ENCODE measurements around the gene TAF15.

TAF15 gene

DNA sequence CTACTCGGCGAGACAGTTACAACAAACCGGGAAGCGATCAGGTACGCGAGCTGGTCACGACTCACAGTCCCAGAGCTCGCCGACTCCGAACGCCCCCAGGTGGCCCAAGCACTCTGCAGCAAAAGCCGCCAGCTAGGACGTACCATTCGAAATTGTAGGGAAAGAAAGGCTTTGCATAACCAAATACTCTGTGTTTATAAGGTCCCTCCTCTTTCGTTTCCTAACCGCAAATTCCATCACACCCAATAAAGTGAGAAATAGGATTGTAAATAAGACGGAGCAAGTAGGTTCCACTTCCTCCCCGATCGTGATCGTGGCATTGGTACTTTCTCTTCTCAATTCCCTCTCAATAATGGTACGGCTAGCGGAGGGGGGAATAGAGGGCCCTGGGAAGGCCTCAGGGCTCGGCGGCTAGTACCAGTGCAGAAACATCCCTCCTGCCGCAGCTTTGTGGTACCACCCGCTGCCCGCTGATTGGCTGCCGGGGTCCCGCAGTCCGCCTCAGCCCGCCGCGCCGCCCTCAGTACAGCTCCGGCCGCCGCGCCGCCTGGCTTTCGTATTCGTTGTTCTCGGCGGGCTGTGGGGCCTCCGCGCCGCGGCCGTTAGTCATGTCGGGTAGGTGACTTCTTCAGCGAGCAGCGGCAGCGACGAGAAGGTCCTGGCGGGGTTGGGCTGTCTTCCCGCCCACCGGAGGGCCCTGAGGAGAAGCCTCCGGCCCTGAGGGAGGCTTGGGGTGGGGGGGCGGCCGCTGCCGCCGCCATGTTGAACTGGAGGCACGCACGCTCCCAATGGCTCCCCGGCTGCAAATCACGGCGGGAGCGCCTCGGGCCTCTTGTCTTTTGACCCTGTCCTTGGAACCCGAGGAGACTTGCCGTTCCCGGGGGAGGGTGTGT lies at the start of gene TAF15:
TAF15 (plus strand) TSS at position 523 of the 893 bp plus-strand sequence; CDS start at position 609, 86 bp downstream.
- peak; percentile 96 for DNase-seq

DNA sequence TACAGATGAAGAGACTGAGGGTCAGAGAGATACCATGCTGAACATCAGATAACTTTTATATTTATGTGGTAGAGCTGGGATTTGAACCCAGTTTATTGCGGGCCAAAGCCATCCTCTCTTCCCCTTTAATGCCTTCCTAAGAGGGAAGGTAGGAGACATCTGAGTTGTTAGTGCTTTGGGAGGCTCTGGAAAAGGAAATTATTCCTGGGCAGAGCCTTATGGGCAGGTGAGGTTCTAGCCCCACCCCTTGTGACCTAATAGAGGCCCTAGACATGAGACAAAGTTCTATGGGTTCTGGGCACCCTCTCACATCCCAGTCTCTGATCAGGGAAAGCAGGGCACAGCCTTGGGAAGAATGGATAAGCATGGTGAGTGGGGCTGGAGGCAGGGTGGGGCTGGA lies 48.7 kb upstream of the TAF15 start, which contains the start of gene C17orf50:
C17orf50 (plus strand) TSS at position 301 of the 400 bp plus-strand sequence; CDS start at position 356, 55 bp downstream.
- DNase-seq = no peak

DNA sequence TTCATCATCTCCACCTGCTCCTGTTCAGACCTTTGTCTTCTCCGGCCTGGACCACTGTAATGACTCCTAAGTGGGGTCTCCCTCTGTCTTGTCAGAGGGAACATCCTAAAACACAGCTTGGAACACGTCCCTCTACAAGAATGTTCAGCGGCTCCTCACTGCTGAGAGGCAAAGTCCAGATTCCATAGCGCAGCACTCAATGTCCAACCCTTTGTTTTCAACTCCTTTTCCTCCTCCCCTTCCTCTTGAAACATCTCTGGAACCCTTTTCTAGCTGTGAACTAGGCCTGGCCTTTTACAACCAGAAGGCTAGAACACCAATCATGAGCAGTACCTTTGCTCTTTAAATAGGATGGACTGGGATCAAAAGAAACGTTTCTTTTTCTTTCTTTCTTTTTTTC lies 47.7 kb upstream of the TAF15 start:
- no peak for DNase-seq

DNA sequence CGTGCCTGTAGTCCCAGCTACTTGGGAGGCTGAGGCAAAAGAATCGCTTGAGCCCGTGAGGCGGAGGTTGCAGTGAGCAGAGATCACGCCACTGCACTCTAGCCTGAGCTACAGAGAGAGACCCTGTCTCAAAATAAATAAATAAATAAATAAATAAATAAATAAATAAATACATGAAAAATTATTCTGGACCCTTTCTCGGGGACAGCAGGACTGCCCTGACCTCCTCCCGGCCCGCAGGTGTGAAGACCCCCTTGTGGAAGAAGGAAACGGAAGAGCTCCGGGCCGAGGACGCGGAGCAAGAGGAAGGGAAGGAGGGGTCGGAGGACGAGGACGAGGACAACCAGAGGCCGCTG lies 45.5 kb upstream of the TAF15 start:
- no peak for DNase-seq

DNA sequence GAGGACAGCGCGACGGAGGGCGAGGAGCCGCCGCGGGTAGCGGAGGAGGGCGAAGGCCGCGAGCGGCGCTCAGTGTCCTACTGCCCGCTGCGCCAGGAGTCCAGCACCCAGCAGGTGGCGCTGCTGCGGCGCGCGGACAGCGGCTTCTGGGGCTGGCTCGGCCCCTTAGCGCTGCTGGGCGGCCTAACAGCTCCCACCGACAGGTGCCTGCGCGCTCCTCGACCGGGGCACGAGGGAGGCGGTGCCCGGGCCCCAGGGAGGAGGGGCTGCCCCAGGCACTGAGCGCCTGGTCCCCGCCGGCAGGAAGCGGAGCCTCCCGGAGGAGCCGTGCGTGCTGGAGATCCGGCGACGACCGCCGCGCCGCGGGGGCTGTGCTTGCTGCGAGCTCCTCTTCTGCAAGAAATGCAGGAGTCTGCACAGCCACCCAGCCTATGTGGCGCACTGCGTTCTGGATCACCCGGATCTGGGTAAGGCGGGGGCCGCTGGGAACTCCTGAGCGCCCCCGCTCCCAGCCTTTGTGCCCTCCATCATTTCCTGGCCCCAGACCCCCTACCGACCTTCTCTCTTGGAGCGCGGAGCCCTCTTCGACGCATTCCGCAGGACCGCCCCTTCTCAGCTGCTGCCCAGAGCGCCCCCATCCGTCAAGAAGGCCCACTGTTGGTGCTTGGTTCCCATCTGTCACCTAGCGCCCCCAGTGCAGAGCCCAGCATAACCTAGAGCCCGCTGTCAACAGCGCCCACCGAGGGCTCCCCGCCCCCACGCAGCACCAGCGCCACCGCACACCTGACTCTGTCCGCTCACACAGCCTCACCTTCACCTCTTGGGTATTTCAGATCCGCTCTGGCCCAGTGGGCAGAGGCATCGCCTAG lies 44.9 kb upstream of the TAF15 start:
- peak; percentile 87 for DNase-seq

DNA sequence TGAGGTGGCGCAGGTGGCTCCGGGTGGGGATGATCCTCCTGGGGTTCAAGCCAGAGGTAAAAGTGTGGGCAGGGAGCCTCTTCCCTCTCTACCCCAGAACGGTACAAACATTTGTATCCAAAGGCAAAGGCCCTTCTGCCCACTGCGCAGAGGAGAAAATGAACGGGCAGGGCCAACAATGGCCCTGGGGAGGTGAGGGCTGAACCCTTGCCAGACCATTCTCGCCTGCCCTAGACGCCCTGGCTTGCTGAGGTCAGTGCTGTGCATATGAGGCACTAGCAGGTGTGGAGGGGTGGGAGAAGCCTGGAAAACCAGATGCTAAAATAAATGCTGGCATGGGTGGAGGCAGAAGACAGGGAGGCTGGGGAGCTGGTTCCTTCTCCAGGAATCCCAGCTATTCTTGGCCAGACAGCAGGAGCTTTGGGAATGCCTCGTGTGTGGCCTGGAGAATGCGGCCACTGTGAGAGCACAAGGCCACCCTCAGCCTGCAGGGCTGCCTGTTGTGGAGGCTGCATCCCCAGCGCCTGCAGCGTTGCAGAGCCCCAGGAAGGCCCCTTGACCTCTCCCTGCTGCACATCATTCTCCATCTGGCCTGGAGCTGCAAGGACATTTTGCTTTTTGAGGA lies 44.1 kb upstream of the TAF15 start:
- no peak for DNase-seq

DNA sequence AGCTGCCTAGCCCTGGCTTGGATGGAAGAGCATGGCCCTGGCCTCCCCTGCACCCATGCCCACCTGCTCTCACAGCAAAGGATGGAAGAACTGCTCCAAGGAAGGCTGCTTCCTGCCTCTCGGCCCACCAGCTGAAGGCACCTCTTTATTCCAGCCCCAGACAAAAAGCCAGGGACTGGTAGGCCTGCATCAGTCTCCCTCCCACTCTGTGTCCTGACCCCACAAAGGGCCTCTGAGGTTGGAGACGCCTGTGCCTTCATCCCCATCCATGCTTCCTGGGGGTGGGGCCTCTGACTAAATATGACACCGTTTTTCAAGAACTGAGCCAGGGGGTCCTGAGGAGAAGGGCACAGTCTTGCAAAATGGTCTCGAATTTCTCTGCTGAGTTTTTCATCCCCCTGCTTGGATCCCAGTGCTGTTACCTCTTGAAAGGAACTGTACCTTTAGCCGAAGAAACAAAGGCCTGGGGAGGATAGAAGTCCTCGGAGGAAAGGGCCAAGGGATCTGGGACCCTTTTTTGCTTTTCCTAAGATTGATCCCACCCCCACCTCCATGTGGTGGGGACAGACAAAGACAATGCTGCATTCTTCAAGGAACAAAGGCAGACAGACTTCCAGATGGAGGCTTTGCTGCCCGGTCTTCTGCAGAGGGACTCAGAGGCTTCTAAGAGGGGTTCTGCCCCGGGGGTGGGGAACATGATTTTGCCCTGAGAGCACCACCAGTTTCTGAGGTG lies 43.4 kb upstream of the TAF15 start:
- DNase-seq = no peak

DNA sequence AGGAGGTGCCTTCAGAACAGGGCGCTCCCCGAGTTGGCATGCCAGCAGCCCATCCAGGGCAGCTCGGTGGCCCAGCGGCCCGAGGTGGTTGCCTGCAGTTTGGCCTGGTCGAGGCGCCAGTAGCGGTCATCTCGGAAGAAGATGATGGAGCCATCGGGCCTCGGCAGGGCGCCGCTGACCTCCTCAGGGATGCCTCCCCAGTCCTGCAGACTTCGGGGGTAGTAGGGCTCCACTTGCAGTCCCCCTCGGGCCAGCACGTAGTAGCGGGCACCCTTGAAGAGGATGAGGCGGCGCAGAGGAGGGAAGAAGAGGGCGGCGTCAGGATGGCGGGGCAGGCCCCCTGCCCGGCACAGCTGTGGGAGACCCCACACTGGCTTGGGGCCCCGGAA lies 42.8 kb upstream of the TAF15 start:
- DNase-seq = no peak

DNA sequence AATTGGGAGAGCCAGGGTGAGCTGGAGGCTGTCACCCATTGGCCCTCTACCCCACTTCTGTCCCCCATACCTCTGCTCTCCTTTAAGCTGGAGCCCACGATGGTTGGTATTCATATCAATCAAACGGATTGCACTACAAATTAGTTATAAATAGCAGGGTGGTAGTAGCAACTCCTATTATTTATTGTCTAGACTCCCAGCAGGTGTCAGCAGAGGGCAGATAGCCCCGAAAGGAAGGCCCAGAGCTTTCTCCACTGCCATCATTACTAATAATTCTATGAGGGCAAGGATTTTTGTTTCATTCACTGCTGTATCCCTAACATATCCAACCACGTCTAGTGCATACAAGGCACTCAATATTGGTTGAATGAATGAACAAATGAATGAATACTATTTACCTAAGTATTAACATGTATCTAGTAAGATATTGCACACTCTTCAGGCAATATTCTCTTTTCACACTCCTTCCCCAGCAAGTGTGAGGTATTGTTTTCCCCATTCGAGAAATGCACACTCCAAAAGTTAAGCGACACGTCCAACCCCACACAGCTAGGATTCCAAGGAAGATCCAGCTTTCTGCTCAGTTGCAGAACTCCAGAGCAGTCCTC lies 42.3 kb upstream of the TAF15 start:
- peak; percentile 25 for DNase-seq

DNA sequence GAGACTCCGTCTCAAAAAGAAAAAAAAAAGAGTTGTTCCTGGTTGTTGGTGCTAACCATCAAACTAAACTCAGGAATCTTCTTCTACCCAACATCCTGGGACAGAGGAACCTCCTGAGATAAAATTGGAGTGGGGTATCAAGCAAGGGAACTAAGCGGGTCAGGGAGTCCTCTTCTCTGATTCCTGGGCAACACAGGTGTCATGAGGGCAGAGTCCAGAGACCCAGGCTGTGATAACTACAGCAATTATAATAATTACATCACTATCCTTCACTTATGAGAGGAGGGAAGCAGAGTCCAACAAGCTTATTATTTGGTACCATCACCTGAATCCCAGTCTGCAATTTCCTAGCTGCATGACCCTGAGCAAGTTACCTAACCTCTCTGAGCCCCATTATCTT lies 40.5 kb upstream of the TAF15 start:
- no peak for DNase-seq

DNA sequence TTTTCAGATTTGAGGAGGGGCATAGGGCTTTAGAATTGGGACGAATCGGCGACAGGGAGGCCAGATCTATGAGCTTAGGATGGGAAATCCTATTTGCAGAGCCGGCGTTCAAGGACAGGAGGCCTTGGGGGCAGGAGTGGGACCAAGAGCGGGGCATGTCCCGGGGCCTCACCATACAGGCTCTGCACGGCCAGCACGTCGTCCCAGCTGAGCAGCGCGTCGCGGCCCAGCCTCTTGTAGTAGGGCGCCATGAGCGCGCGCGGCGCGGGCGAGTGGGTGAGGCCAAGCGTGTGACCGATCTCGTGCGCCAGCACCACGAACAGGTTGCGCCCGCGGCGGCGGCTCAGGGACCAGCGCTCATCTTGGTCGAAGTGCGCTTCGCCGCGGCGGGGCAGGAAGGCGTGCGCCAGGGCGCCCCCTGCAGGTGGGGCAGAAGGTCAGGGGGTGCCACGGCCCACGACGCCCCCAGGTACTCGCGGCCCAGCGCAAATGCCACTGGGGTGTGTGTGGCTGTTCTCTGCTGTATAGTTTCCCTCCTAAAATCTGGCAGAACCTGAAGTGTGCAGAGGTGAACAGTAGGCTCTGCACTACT lies 39.3 kb upstream of the TAF15 start:
- DNase-seq = no peak

DNA sequence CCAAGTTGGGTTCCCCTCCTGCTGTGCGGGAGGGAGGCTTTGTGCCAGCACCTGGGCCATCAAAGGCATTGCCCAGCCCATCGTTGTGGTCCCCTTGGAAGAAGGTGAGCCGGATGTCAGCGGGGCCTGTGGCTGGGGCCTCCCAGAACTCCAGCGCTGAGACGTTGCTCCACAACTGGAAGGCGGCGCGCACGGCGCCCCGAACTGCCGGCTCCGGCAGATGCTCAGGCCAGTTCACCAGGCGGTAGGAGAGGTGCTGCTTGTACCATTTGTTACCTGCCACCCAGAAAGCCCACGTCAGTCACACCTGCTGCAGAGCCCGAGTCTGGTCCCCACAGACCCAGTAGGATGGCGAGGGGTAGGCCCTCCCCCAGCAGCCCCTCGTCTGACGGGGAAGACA lies 36.2 kb upstream of the TAF15 start:
- DNase-seq = no peak

DNA sequence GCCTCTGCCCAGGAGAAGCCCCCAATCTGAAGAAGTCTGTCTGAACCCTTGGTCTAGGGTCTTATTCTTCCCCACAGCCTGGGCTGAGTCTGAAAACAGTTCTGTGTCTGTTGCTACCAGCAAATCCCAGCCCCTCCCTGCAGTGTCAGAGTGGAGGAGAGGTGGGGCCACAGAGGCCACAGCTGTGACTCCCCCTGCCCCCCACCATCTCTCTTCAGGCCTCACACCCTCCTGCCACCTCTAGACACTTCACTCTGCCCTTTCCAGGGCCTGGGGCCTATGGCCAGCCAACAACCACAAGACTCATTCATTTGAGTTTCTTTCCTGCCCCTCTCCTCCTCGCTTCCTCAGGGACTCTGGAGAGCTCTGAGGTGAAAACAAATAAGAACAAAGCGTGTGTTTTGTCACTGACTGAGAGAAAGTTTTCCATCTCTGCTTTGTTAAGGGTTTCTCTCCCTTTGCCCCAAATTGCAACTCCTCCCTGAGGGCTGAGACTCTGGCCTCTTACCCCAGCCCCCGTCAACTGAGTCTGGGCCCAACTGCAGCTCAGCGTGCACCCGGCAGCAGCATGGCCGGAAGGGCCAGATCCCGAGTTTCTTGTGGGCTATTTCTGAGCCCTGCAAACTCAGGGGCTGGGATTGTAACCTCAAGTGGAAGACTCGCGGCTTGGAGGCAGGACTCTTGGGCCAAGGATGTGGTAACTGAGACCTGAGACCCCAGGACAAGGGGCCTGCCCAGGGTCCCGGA lies 35.4 kb upstream of the TAF15 start:
- no peak for DNase-seq

DNA sequence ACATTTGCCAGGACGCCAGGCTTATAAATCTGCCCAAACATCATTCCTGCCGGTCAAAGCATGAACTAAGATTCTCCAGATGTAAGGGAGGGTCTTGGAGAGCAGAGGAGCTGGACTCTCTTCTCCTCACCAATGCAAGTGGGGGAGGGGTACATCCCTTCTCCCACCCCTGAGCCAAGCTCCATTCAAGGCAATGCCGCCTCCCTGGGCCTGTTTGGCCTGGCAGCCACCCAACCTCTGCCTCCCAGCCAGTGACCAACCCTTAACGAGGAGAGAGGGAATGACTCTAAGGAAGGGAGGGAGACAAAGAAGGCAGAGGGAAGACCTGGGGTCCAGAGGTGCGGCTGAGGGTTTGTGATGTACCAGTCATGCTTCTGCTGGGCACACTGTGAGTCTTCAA lies 34.8 kb upstream of the TAF15 start:
- DNase-seq = no peak

DNA sequence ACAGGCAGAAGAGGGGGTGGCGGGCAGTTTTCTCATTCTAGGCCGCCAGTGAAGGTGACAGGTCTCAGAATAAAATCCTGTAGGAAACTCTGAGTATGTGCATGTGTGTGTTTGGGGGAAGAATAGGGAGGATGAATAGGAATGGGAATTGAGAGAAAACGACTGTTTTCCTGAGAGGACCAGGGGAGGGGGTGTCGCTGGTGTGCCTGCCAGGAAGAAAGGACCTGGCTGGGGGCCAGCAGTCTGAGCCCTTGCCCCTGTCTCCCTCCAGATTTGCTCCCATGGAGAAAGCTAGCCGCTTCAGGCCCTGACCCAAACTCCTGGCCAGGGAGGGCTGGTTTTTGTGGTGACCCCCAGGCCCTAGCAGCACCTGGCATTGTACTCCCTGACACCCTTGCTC lies 34.2 kb upstream of the TAF15 start:
- DNase-seq = no peak

DNA sequence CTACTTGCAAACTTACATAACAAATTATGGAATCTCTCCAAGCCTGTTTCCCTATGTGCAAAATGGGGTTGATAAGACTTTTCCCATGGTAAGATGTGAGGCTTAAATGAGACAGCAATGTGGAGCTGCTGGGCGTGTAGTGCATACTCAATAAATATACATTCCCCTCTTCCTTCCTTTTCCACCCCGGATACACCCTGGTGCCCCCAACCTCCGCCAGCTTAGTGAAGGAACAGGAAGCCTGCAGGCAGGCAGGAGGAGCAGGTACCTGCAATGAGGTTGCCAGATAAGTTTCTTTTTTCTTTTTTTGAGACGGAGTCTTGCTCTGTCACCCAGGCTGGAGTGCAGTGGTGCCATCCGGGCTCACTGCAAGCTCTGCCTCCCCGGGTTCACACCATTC lies 33.7 kb upstream of the TAF15 start:
- DNase-seq = no peak

DNA sequence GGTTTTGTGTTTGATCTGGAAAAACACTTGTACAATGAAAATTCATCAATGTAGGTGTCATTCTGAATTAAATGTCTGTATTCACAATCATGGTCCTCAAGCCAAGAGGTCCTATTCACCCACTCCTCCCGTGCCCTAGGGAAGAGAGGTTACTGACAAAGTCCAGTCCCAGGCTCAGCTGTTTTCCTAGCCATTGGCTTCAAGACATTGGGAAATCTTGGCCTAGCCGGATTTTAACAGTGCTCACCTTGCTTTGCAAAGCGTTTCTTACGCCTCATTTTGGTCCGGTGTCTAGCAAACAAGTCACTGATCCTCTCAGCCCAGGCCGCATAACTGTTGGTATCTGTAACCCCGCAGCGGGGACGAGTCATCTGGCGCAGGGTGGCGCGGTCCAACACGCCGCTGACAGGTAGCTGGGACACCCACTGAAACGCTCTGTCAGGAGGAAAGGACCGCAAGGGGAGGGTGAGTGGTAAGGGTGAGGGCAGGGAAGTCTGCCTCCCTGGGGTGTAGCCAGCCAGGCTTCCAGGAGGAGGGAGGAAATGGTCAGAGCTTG lies 30.6 kb upstream of the TAF15 start:
- no peak for DNase-seq

DNA sequence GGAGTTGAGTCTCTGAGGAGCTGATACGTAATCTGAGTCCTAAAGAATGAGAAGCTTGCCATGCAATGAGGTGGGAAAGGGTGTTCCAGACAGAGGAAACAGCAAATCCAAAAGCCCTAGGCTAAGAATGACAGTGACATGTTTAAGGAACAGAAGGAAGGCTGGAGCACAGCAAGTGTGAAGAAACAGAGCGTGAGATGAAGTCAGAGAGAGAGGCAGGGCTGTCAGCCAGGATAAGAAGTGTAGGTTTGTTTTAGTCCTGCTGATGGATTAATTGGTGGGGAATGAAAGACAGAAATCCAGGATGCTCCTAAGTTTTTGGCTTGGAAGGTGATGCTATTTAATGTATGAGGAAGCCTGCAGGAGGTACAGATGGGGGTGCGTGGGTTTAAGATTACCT lies 28.3 kb upstream of the TAF15 start:
- DNase-seq = no peak

DNA sequence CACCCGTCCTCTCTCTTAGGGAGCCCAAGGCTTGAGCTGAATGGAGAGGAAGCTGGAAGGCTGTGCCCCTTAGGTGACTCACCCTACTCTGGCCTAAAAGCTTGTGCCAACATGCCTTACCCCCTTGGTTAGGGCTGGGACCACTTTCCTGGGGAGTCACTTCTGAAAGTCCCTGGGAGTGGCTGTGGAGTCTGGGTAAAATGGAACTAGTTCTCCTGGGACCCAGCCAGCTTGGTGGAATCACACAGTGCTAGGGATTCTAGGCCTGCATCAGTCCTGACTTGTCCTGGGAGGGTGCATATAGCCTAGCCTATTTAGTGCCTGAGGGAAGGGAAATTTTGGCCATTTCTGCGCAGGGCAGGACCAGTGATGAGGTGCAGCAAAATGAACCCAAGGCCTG lies 24.4 kb upstream of the TAF15 start:
- DNase-seq = no peak

DNA sequence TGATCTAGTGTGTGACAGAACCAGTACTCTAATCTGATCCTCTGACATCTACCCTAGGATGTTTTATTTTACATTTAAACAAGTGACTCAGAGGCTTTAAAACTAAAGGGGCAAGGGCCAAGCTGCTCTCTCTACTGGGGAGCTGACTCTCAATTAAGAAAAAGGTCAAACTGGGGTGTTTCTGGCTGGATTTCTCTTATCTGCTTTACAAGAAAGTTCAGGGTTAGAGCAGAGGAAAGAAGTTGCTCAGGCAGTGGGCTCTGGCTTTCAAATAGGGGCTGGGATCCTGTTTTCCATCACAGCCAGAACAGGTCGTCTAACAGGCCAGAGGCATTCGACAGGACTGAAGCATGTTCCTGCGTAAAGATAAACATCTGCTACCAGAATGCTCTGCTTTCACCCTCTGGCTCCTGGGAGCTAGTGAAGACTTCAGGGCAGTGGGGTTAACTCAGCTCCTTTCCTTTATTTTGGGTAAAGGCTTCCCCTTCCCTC lies 22.3 kb upstream of the TAF15 start:
- DNase-seq = no peak

Data from CD4-positive, alpha-beta T cell treated with Interferon gamma for 1 hour (primary cell).